SW480 (cell line): ENCODE data around the gene IWS1.
"Not testable (repeated sequence)": the region's sequence is repeated elsewhere in the genome, so short reads cannot be mapped to it uniquely, and the experiment has no call there.

Experiments
- DNase-seq: peaks from one replicate; pipeline ENCODE4 v3.0.0-alpha.2; 2016; ENCODE audit warnings: low spot score

IWS1 gene

DNA sequence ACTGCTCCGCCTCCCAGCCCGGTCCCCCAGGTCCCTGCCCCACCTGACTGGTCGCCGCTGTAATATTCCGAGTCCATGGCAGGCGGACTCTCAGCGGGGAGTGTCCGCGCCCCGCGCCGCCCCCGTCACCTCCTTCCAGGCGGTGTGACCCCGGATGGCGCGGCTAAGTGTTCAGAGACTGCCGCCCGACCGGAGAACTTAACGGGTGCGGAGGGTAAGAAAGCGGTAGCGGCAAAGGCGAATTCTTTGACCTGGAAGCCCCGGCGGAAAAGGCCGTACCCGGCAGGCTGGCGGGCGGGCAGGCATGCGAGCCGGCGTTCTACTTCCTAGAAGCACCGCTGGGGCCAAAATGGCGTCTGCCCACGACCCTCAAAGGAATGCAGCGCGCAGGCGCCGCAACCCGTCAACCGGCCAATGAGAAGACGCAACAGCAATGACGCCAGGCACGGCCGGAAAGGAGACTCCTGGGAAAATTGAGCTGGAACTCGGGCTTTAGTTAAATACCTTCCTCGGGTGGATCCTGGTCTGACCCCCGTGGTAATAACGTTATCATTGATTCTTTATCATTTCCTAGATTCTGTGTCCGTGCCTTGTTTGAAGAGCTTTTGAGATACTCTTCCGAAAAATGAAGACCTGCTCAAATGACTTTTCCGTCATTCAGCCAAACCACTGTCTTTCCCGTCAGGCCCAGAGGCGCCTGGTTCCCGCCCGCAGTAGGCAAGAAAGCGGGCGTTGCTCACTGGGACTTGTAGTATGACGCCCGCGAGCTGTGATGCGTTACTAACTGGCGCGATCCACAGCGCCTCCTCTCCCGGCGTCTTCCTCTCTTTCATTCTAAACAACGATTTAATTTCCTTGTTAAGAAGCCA is at the start of gene IWS1:
TSS of gene IWS1 (minus strand) at position 358 of the 869 bp plus-strand sequence. CDS start at position 77, 281 bp downstream.
- DNase-seq, result peak; percentile 95

DNA sequence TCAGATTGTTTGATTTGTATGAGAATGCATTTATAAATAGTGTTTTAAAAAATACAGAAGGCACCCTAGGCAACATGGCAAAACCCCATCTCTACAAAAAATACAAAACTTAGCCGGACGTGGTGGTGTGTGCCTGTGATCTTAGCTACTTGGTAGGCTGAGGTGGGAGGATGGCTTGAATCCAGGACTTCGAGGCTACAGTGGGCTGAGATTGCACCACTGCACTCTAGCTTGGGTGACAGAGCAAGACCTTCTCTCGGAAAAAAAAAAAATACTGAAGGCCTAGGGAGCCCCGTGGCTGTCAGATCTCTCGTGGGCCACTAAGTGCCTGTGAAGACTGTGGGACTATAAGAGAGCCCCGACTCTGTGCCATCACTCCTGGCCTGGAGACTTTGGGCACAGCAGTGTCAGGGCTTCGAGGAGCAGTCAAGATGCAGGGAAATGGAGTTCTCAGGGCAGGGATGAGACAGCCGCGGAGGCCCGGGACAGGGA is 49.7 kb upstream of the IWS1 start:
- no peak for DNase-seq

DNA sequence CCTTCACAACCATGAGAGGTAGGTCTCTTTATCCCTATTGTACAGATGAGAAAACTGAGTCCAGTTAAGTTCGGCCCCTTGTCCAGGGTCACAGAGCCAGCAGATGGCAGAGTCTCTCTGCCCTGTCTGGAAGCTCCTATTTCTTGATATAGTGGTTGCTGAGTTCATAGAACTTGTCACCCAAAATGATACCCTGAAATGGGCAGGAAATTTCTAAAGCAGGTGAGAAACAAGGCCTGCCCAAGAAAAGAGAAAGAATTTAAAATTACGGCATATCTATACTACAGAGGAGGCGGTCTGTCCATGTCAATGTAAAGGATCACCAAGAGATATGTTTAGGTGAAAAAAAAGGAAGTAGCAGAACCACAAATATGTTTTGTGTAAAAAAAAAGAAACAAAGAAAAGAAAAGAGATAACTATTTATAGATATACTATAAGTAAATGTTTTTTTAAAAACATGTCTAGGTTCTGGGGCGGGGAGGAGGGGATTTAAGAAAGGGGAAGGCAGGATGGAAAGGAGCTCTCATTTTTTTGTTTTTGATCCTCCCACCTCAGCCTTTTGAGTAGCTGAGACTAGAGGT is 49.0 kb upstream of the IWS1 start:
- no peak for DNase-seq

DNA sequence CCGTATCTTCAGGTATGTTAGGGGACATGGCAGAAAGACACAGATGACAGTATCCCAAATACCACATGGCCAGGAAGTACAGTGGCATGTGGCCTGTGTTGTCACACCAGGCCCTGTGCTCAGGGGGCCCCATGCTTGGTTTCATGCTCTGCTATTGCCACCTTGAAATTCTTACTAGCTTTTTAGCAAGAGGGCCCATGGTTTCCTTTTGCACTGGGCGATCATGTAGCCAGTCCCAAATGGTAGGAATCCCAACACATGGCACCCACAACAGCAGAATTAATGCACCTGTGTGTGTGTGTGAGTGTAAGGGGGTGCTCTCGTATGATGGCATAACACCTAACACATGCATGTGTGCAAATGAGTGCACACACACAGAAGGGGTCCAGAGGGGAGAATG is 48.4 kb upstream of the IWS1 start:
- no peak for DNase-seq

DNA sequence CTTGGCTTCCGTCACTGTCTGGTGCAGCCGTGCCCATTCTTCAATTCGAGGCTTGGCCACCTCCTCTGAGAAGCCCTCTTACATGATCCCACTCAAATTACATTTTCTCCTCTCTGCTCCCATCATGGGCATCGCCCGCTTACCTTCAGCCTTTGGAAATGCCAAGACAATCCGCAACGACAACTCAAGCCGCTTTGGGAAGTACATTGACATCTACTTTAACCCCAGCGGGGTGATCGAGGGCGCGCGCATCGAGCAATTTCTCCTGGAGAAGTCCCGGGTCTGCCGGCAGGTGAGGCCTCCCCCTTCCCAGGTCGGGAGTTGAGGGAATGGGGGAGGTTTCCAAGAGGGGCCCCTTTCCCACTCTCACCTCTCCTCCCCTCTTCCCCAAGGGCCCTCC is 47.5 kb upstream of the IWS1 start:
- no peak for DNase-seq

DNA sequence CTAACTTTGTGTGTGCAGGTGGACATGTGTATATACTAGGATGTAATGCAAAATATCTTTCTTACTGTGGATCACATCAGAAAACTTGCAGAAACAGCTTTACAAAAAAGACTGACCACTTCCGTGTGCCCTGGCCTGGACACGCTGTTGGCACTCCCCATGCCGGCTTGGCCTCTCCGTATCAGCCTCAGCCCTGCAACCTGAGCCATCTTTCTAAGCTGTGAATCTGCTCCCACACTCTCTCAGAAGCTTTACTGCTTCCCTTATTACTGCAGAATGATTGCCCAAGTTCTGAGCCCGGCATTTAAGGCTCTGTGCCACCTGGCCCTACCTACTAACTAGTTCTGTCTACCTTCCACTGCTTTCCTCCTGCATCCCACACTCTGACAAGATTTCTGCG is 47.0 kb upstream of the IWS1 start:
- DNase-seq, result no peak

DNA sequence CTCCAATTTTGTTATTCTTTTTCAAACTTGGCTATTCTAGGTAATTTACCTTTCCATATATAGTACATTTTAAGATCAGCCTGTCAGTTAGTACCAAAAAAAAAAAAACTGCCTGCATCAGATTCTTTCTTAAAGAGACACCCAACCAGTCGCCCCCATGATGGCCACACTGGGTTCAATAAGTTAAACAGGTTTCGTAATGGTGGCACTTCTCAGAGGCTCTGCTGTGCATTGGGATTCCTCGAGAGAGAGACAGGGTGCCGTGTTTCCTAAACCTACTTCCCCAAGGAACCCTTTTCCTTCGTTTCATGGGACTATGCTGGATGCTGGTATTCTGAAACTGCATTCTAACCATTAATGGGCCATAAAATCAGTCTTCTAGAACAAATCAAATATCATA is 46.6 kb upstream of the IWS1 start:
- DNase-seq, result no peak

GRCh38 chr2:127572352-127572751 is 46.1 kb upstream of the IWS1 start:
- not testable (repeated sequence) for DNase-seq

DNA sequence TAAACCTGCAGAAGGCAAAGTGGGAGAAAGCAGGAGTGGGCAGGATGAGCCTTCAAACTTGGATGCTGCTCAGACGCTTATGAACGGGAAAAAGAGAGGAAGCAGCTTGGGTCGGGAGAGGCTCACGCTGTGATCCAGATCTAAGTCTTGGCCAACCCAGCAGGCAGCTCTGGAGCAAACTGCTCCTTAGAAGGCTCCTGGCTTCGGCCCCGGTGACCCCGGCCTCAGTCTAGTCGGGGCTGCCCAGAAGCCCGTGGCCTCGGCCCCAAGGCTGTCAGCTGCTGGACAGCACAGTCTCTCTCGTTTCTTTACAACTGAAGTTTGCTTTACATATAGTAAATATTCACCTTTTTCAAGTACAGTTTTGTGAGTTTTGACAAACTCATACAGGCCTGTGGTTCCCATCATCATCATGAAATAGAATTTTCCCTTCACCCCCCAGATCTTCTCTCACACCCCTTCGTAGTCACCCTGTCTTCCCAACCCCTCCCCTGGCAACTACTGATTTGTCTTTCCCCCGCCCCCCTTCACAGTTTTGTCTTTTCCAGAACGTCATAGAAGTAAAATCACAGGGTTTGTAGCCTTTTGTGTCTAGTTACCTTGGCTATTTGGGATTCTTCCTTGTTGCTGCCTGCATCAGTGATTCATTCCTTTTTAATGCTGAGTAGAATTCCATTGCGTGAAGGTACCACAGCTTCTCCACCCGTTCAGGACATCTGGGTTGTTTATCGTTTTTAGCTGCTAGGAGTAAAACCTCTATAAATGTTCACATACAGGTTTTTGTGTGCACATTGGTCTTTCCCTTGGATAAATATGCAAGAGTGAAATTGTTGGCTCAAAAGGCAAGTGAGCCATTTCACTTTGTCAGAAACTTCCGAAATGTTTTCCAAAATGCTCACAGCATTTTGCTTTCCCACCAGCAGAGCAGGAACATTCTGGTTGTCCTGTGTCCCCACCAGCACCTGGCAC is 44.3 kb upstream of the IWS1 start:
- no peak for DNase-seq

DNA sequence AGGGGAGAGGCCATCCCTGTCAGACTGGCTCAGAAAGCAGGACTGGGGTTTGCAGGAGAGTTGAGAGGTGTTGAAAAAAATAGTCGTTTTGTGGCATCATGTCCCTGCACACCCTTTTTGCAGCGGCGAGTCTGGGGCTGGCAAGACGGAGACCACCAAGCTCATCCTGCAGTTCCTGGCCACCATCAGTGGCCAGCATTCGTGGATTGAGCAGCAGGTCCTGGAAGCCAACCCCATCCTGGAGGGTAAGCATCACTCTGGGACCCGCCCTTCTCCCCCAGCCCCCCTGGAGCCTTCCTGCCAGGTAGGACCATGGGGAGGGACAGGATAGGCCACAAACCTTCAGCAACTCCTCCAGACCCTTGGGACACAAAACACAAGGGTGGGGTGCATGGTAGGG is 43.4 kb upstream of the IWS1 start:
- DNase-seq, result no peak

- no peak for DNase-seq
Observed at GRCh38 chr2:127568128-127568527, 41.8 kb upstream of the IWS1 start.

DNA sequence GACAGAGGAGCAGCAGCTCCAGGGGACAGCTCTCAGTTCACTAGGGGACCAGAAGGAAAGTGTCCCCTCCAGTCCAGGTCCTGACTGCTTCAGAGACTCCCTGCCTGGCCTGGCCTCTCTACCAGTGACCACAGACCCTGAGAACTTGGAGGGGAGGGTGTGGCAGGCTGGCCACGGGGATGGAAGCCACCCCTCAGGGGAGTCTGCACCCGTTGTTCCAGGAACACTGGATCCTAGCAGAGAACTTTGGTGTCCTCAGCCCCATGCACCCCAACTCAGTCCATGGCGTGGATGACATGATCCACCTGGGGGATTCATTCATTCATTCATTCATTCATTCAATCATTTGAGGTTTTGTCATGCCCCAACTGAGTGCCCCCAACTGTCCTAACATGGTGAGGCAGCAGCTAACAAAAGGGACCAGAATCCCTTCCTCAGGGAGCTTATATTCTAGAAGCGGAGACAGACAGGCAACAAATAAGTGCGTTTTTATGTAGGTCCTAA is 41.1 kb upstream of the IWS1 start:
- DNase-seq, result no peak

GRCh38 chr2:127566576-127566975 is 40.3 kb upstream of the IWS1 start:
- no peak for DNase-seq

- no peak for DNase-seq
Observed at GRCh38 chr2:127566139-127566417, 39.8 kb upstream of the IWS1 start.

GRCh38 chr2:127565261-127566138 is 39.2 kb upstream of the IWS1 start:
- no peak for DNase-seq

DNA sequence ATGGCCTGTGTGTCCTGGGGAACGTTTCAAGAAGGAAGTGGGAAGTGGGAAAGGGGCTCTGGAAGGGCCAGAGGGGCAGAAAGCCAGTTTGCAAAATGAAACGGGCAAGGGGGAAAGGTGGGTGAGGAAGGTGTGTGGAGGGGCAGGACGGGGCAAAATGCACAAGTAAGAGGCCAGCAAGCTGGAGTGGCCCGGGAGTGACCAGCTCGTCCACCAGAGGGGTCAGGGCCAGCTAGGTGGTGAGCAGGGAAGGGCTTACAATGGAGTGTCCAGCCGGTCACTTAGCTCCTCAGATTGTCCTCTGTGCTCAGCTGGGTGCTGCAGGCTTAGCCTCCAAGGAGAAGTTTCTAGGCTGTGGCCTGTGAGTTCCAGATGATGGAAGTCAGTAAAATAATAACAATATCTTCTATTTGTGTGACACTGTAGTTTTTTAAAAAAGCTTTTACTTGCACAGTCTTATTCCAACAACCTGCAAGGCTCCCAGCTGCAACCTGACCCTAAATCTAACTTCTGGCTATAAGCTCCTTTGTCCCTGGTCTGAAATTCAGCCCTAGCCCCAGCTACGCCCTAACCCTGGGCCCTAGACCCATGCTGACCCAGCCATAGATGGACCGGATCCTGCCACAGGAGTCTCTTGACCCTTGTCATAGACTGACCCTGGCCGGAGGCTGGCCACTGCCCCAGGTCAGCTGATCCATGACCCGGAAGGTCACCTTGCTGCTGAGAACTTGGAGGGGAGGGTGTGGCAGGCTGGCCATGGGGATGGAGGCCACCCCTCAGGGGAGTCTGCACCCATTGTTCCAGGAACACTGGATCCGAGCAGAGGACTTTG is 38.4 kb upstream of the IWS1 start:
- no peak for DNase-seq

DNA sequence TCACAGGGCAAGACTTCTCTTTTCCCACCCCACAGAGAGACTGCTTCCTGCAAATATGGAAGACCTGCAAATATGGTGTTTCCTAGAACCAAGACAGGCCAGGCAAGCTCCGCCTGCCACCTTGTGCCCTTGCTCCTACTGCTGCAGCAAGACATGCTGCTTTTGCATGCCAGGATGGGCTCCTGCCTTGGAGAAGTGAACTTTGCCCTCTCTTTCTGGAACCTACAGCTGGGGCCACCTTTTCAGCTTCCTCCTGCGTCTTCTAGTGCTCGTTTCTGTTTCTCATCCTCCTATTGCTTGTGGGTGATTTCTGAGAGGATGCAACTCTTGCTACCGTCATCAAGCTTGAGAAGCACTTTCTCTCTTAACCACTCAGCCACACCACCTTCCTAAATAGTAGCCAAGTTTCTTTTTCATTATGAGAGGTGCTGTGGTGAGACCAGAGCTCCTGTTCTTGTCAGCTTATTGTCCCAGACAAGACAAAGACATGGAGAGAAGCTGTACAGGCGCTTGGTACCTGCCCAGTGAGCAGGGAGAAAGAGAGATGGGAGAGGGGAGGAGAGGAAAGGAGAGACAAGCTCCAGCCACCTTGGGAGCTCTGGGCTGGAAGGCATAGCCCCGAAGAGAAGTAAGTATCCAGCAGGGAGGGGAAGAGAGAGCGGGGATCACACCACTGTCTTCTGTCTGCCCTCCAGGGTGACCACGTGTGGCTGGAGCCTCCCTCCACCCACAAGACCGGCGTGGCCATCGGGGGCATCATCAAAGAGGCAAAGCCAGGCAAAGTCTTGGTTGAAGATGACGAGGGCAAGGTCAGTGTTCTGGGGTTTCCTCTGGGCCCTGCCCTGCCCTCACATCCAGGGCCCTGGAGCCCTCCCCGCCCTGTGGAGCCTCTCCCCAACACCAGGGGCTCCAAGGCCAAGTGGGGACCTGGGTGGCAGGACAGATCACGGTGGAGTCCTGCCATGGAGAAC is 37.5 kb upstream of the IWS1 start:
- DNase-seq, result no peak

- no peak for DNase-seq
Observed at GRCh38 chr2:127562936-127563335, 36.6 kb upstream of the IWS1 start.

DNA sequence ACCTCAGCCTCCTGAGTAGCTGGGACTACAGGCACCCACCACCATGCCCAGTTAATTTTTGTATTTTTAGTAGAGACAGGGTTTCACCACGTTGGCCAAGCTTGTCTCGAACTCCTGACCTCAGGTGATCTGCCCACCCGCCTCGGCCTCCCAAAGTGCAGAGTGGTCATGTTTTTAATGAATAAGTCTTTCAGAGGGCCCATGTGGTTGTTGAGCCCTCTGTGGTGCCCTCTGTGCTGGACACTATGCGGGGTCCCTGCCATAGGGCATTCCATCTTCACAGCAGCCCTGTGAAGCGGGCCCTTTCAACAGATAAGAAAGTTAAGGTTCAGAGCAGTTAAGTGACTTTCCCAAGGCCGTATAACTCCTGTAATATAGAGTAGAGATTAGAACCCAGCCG is 35.1 kb upstream of the IWS1 start:
- no peak for DNase-seq
